NCI-H2196 (cell line): ENCODE data around the gene AJAP1.
A peak's percentile ranks its signal among the peaks of the same experiment; 100 is the strongest.

ENCODE experiments used
- DNase-seq: peaks from one replicate; lab custom pipeline; 2025; ENCODE audit not compliant: unreplicated experiment; lab: John Stamatoyannopoulos, UW

The AJAP1 gene

GRCh38 chr1:4768553-4768952, 114.1 kb downstream of the AJAP1 start:
- no peak for DNase-seq

GRCh38 chr1:4769516-4770280, 115.3 kb downstream of the AJAP1 start:
- DNase-seq: no peak

GRCh38 chr1:4770713-4771112, 116.3 kb downstream of the AJAP1 start:
- DNase-seq: no peak

GRCh38 chr1:4771267-4771666, 116.9 kb downstream of the AJAP1 start:
- DNase-seq: no peak

GRCh38 chr1:4771721-4772120, 117.3 kb downstream of the AJAP1 start:
- no peak for DNase-seq

GRCh38 chr1:4772294-4773010, 118.0 kb downstream of the AJAP1 start:
- no peak for DNase-seq

GRCh38 chr1:4773226-4773625, 118.8 kb downstream of the AJAP1 start:
- no peak for DNase-seq

GRCh38 chr1:4775506-4775905, 121.1 kb downstream of the AJAP1 start:
- DNase-seq: no peak

GRCh38 chr1:4778056-4778455, 123.6 kb downstream of the AJAP1 start:
- DNase-seq: peak; percentile 67

- DNase-seq: no peak
Measured at GRCh38 chr1:4781646-4782045, 127.2 kb downstream of the AJAP1 start.

GRCh38 chr1:4784761-4785160, 130.4 kb downstream of the AJAP1 start:
- no peak for DNase-seq

GRCh38 chr1:4786055-4786454, 131.6 kb downstream of the AJAP1 start:
- DNase-seq: no peak

GRCh38 chr1:4787551-4787950, 133.1 kb downstream of the AJAP1 start:
- no peak for DNase-seq

GRCh38 chr1:4792565-4792964, 138.2 kb downstream of the AJAP1 start:
- DNase-seq: no peak

GRCh38 chr1:4794020-4794780, 139.8 kb downstream of the AJAP1 start:
- DNase-seq: peak; percentile 14

- DNase-seq: no peak
Measured at GRCh38 chr1:4796161-4797015, 142.0 kb downstream of the AJAP1 start.

- DNase-seq: no peak
Measured at GRCh38 chr1:4797016-4797410, 142.6 kb downstream of the AJAP1 start.

- no peak for DNase-seq
Measured at GRCh38 chr1:4797429-4797828, 143.0 kb downstream of the AJAP1 start.

- DNase-seq: no peak
Measured at GRCh38 chr1:4801192-4801924, 146.9 kb downstream of the AJAP1 start.

- DNase-seq: no peak
Measured at GRCh38 chr1:4802024-4802423, 147.6 kb downstream of the AJAP1 start.
